HG03066 (cell line): ENCODE measurements around the gene TMEM82.

ENCODE experiments used
- ATAC-seq: cut with Tn5 transposase; IDR thresholded peaks from one replicate; pipeline ENCODE4 v1.9.1; 2021; ENCODE audit warnings: low read depth; ENCODE audit not compliant: unreplicated experiment

Gene TMEM82

DNA sequence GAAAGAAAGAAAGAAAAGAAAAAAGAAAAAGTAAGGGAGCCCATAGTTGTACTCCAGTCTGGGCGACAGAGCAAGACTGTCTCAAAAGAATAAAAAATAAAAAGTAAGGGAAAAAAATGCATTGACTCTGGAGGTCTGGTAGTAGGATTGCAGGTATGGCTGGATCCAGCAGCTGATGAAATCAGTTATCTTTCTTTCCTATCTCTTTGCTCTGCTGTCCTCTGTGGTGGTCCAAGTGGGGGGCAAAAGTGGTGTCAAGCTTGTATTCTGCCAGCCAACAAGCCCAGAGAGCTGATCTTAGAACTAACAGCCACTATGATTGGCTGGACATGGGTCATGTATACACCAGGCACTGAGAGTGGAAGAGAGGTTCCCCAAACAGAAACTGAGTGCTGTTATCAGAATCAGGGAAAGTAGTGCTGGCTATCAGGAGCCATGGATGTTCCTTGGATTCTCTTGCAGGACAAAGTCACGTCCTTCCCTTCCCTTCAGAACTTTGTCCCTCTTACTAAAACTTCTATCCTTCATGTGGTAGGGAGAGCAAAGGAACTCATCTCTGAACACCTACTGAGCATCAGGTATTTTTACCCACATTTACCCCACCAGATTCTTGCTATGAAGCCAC lies 12.8 kb downstream of the TMEM82 start:
- no peak for ATAC-seq

DNA sequence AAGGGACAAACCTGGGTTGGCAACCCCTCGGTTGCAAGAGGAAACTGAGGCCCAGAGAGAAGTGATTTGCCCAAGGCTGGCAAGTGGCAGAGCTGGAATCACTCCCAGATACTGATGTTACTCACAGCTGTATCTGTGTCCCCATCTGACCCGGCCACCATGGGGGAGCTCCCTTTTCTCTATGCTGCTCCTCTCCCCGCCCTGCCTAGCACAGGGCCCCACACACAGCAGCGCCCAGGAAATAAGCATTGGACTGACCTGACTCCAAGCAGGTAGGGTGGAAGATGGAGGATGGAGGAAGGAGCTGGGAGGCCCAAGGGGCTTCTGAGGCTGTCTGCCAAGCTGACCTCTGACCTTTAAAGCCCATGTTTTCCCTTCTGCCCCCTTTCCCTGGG lies 13.3 kb downstream of the TMEM82 start:
- ATAC-seq: no peak

DNA sequence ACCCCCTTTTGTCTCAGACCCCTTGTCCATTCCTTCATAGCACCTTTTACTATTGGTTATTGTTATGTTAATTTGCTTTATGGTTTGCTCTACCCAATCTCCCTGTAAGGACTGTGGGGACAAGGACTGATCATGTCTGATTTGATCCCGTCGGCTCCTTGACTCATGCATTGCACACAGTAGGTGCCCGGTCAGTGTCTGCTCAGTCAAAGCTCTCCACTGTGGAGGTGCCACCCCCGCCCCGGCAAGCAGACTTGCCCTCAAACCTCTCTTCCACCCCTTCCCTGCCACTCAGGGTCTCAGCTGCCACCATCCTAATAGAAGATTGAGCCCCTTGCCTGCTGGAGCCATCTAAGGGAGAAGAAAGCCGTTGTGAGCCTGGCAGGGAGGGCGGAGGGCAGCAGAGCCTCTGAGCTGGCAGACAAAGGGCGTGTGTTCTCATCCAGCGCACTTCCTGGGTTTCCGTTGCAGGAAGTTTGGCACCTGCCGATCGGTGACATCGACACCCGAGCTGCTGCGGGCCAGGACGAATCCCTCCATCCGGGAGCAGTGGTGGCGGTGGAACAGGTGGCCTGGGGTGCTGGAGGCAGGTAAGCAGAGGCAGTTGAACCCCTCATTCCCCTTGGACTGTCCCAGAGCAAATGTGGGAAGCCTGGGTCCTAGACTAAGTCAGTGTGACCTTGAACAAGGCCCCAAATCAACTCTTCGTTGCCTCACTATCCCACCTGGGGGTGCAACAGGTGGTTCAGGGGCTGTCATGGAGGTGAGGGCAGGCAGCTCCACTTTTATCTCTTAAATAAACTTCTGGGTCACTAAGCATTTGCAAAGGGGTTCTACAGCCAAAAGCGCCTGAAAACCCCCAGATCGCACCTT lies 14.1 kb downstream of the TMEM82 start:
- ATAC-seq: no peak

DNA sequence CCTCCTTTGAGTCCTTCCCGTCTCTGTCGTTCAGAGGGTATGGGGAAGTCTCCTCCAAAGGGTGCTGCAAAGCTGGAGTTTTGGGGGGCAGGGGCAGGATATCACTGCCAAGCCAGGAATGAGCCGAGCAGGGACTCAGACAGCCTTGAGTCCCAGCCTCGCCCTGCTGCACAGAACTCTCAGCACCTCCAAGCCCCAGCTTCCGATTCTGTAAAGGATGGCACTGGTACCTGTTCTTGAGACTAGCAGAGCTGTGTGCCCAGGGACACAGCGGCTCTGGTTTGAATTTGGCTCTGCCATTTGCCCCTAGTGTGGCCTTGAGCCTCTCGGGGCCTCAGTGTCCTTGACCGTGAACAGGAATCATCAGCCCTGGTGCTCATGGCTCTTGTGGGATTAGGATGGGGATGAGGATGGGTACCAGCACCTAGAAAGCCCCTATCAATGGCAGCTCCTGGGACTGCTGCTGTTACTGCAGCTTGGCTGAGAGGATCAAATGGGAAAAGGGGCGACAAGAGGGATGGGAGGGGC lies 14.8 kb downstream of the TMEM82 start:
- no peak for ATAC-seq

DNA sequence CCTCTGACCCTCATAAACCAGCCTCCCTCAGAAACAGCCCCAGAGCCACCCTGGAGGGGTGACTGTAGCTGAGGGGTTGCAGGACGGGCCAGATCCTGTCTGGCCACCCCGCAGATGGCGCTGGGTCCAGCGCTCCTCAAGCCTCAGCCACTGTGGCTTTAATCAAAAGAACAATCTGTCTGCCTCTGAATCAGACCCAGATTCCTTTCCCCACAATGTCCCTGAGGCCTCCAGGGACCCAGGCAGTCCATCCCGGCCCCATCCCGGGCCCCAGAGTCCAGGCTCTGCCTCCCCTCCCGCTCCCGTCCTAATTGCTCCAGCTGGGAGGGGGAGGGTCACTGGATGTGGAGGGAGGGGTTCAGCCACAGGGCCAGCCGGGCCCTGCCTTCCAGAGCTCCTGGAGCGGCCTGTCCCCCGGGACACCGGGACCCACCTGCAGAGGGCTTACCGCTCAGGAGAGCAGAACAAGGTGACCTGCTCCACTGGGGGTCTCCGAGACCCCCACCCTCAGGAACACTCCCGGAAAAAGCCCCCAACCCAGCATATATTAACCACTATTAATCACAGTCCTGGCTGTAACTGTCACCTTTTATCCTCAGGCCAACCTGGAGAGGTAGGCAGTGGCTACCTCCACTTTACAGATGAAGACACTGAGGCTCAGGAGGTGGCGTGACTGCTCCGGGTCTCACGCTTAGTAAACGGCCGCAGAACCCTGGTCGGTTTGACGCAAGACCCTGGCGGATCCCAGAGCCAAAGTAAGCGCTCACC lies 15.5 kb downstream of the TMEM82 start:
- no peak for ATAC-seq

DNA sequence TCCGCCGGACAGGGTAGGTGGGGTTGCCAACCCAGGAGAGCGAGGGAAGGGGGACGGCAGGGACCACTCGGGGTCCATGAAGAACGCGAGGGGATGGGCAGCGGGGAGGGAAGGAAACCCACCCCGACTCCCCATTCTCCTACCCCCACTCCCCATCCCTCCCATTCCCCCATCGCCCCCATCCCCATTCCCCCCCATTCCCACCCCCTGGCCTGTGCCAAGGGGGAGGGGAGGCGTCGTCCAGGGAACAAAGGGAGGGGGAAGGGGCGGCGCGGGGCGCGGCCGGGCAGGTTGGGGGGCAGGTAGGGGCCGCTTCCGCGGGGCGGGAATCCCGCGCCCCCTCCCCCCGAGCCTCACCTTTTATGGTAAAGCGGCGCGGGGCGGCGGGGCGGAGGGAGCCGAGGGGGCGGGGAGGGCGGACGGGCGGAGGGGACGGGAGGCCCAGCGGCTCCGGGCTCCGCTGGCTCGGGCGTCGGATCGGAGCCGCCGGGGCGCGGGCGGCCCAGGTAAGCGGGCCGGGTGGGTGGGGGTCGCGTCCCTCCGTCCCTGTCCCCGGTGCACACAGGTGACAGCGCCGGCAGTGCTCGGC lies 16.1 kb downstream of the TMEM82 start, which contains the start of gene FBLIM1:
Gene FBLIM1, plus strand, starts transcription at position 453 of the 589 bp plus-strand sequence. CDS start 6,189 bp downstream, outside the sequence.
- no peak for ATAC-seq

DNA sequence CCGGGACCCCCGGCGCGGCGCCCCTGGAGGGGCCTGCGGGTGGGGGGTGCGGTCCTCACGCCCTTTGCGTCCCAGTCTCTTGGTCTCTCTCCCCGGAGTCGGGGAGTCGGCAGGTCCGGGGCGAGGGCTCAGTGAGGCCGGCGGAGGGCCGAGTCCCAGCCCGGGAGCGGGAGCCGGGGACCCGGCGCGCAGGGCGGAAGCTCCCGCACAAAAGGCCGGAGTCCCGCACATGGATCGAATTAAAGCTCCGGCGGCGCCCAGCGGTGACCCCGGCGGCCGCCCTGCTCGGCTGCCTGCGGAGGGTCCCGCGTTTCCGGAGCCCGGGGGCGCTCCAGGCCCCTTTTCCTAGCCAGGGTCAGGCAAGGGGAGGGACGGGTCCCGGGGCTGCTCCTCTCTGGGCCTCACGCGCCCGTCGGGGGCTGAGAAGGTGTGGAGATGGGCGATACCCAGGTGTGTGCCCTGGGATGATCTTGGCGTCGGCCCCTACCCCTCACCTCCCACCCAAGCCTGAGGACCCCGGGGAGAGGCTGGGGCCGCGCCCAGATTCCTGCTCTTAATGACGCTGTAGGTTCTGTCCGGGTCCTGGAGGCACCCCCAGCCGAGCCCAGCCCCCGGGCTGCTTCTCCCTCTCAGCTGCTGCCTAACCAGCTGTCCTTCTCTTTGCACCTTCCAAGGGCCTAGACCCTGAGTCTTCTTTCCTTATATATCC lies 16.8 kb downstream of the TMEM82 start:
- ATAC-seq: no peak

DNA sequence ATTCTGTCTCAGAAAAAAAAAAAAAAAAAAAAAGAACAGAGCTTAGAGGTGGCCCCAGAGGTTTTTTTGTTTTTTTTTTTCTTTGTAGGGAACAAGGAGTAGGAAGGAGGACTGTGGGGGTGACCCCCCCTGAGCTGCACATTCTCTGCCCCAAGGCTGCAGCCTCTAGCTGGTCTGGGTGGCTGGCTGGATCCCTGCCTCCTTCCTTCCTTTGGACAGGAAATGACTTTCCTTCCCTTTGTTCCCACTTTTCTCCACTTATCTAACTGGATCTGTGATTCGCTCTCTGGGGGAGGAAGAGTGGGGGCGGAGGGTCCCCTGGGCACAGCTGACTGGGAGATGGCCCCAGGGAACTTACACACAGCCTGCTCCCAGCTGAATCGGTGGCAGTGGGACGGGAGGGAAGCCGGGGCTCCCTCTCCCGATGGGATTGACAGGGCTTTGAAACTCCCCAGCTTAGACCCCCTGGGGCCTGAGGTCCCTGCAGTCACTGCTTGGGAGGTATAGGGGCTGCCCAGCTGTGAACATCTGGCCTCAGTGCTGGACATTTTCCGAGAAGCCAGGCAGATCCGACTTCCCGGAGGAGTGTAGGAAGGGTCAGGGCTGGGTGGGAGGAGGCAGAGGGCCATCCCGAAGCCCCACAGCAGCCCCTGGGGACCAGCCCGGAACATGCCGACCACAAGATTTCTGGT lies 18.4 kb downstream of the TMEM82 start:
- ATAC-seq: no peak

DNA sequence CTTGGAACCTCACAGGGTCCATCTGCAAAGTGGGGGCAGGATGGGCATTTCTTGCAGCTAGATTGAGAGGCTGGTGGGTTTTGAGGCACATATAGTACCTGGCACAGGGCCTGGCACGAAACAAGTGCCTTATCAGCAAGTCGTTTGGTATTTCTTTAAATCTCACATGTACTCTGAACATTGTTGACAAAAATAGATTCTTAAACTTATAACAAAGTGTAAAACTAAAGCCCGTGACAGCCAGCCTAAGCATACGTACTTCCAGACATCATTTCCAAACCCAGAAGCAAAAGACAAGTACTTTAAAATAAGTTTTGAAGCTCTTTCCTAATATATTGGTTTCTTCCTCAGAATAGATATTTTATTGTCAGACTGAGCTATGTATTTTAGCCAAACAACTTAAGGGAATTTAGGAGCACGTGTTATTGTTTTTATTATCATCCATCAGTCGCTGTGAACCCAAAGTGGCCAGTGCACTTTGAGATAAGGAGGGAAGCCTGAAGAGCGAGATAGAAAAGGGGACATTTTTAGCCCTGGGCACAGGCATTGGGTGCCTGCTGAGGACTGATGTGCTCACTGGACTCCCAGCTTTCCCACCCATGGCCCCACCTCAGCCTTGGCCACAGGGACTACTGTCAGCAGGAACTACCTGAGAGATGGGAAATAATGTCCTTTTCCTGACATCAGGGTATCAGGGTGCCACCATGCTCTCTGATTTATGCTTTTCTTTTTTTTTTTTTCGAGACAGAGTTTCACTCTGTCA lies 19.2 kb downstream of the TMEM82 start:
- no peak for ATAC-seq

DNA sequence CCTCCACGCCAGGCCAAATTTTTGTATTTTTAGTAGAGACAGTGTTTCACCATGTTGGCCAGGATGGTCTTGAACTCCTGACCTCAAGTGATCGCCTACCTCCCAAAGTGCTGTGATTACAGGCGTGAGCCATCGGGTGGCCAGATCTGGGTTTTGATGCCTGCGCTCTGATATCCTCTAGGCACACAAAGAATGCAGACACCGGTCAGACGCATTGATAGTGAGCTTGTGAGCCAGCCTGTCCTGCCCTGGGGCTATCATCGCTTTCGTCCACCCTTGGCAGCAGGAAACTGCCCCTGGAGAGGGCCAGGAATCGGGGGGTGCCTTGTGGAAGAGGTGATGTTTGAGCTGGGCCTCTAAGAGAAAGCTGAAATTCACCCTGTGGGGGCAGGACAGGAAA lies 20.2 kb downstream of the TMEM82 start:
- no peak for ATAC-seq

DNA sequence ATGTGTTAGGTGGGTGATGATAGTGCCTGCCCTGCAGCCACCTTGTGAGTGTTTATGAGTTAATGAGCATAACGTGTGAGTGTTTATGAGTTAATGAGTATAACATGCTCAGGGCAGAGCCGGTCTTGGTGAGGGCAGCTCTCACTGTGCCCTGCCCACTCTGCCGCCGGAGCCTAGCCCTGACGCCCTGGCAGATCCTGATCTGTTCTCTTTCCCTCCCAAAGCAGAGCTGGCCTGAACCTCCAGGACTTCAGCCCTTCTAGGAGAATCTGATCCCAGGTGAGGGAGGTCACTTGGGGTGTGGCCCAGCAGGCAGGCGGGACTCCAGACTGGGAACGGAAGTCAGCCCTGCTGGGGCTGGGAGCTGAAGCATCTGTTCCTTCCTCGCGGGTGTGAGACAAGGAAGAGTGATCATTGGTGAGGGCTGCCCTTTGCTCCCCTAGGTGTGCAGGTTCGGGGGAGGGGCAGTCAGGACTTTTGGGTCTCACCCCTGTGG lies 22.0 kb downstream of the TMEM82 start:
- no peak for ATAC-seq

DNA sequence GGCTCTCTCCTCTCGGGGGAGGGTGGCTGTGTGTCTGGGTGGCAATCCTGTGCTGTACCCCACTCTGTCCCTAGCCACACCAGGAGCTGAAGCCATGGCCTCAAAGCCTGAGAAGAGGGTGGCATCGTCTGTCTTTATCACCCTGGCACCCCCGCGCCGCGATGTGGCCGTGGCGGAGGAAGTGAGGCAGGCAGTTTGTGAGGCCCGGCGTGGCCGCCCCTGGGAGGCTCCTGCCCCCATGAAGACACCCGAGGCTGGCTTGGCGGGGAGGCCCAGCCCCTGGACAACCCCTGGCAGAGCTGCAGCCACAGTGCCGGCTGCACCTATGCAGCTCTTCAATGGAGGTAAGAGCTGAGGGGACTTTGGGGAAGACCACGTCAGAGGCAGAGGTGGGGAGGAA lies 22.6 kb downstream of the TMEM82 start:
- ATAC-seq: no peak

DNA sequence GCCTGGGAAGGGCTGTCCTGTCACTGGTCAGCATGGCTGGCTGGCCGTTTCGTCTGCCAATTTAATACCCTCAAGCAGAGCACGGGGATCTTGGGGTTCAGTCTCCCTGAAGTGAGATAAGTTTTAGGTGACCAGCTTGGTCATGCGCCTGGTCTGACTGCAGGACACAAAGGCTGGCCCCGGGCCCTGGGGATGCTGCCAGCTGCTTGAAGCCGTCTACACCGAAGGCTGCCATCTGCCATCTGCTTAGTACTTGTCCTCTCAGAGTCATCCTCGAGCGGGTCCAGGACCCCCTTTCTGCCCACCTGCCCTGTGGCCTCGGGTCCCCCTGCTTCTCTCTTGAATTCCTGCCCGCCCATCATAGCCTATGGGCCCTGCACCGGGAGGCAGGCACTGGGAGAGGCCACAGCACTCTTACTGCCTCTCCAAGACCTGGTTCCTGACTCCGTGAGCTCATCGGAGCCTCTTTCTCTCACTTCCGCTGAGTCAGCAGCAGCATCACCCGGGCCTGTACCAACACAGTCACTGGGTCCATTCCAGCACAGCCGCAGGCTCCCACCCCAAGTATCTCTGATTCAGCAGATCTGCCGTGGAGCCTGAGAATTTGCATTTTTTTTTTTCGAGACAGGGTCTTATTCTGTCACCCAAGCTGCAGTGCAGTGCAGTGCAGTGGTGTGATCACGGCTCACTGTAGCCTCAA lies 23.3 kb downstream of the TMEM82 start:
- no peak for ATAC-seq

DNA sequence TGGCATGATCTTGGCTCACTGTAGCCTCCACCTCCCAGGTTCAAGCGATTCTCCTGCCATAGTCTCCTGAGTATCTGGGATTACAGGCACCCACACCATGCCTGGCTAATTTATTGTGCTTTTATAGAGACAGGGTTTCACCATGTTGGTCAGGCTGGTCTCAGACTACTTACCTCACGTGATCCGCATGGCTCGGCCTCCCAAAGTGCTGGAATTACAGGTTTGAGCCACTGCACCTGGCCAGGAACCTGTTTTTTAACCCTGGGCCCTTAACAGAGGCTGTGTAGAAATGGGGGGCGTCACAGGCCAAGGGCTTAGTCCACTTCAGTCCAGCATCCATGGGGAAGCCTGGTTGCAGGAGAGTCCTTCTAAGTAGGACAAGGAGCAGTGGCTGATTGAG lies 25.6 kb downstream of the TMEM82 start:
- ATAC-seq: no peak

DNA sequence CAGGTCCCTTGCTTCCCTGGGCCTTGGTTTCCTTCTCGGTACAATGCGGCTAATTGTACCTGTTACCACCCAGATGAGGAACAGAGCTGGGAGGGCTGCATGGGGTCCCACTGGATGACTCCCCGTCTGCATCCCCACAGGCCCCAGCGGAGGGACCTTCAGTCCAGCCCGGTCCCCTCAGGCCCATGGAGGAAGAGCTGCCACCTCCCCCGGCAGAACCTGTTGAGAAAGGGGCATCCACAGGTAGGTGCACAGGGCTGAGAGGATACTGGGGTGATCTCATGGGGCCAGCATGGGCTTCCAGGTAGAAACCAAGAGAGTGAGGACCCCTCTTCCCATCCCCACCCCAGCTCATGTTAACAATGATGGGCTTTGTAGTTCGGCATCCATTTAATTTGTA lies 26.1 kb downstream of the TMEM82 start:
- ATAC-seq: no peak

DNA sequence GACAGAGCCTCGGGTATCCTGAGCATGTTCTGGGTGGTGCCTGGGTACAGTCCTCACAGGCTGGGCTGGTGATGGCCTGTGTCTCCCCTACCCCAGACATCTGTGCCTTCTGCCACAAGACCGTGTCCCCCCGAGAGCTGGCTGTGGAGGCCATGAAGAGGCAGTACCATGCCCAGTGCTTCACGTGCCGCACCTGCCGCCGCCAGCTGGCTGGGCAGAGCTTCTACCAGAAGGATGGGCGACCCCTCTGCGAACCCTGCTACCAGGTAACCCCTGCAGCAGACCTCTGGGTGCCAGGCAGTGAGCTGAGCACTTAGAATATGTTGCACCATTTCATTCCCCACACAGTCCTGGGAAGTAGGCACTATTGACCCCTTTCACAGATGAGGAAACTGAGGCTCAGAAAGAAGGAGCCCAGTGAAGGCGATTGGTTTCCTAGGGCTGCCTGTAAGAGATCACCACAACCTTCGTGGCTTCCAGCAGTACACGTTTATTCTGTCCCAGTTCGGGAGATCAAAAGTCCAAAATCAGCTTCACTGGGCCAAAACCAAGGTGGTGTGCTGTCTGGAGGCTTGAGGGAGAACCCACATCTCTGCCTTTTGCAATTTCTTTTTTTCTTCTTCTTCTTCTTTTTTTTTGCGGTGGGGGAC lies 28.1 kb downstream of the TMEM82 start:
- ATAC-seq: no peak

DNA sequence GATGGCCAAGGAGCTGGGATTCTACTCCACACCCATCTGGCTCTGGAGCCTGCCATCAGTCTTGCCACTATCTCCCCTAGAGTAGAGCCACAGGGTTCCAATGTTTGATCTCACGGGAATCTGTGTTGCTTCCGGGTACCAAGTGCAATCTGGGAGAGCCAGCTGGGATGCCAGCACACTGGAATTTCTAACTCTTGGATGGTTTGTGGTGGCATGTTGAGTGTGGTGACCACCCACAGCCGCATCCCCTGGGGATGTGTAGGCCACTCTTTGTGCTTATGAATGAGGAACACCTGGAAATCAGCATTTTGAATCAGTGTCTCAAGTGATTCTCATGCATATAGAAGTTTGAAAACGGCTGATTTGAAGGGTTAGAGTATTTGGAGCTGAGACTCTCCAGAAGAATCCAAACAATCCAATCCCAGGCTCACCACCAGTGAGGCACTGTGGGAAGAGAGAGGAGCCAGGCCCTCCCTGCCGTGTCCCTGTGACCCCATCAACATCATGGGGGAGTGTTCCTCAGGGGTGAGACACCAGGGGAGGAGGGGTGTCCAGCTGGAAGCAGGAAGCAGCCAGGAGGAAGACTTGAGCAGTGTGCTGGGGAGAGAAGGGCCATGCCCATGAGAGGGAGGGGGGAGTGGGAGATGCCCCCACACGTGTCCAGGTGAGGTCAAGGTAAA lies 29.7 kb downstream of the TMEM82 start:
- no peak for ATAC-seq
